ENCODE data around the gene MEDAG.
"Not testable (repeated sequence)": the region's sequence is repeated elsewhere in the genome, so short reads cannot be mapped to it uniquely, and the experiment has no call there.

MEDAG gene

DNA sequence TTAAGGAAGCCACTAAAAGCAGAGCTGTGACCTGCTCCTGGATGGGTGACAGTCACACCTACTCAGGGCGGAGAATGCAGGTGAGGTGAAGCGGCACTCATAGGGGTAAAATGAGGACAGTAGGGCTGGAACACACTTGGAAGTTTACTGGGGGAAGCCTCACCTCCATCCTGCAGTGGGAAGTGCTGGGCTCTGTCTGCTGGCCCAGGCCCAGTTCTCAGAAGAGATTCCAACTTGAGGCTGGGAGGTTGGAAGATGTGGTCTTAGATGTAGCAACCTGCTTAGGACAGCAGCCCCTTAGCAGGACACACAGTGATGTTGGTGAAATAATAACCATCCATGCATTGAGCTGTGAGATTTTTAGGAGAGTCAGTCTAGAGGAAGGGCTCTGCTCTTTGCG is 4.6 kb downstream of the MEDAG start:
- FAIRE-seq = no peak

DNA sequence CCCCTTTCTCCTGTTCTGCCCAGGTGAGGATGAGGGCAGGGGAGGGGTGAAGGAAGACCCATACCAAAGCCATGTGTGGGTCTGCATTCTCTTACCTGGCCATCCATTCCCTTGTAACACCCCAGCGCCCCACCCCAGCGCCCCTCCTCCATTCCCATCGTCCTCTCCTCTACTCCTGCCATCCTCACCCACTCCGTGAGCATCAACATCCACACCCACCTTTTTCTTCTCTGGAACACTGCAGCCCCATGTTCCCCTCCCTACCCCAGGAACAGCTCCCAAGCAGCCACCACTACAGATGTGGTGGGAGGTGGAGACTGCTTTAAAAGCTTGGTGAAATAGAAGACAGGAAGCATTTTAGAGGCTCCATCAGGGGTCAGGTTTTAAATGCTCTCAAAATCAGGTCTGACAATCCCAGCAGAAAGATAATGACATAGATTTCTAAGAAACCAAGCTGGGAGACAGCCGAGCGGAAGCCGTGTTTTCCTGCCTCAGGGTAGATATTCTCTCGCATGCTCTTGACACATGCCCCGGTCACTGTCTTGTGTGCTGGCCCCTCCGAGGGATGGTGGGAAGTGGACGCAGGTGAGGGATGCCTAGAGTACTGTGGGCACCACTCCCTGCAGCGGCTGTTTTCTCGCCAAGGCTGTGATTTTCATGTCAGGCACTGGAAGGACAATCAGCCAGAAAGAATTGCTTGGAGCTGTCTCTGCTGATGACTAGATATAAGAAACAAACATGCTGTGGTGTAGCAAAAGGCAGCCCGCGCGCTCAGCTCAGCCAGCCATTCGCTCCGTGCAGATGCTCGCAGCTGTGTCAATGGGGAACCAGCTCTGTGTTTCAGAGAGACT is 9.8 kb downstream of the MEDAG start:
- no peak for FAIRE-seq

DNA sequence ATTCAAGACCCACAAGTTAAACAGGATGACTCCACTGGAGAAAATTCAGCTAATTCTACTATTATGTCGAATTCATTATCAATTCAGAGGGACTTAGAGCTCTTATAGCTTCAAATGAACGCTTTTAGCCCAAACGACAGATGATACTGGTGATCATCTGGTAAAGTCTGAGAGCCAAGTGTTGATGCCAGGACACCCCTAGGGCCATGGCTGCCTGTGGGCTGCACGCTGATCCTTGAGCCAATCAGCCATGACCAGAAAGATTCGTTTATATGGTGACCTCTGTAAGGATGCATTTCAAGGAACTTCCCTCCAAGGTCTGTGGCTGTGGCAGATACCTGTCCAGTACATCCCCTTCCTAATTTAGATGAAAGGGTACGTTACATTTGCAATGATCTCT is 10.9 kb downstream of the MEDAG start:
- no peak for FAIRE-seq

DNA sequence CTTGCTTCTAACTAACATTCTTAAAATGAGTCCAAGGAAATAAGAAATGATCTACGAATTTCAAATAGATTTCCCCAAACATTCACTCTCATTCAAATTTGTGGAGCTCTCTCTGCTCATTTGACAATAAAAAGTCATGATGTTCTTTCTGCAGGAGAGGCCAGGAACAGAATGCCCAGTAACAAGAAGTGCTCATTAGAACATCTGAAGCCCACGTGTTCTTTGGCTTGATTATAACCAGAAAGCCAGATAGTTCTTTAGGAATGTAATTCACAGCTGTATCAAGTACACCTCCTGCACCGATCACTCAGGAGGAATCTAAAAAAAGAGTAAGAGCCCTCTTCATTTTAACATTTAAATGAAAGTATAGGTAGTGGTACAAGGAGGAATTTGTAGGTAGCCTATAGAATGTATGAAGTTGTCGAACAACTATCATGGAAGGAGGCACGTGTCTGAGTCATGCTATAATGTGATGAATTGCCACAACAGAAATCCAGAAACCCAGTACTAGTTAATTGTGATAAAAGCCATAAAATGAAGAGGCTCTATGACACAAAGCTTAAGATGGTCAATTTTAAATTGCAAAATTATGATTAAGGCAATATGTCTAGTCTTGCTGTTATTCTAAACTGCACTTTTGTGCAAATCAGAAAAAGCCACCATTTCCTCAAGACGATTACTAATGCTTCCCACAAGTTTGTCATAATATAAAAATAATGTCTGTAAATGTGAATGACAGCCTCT is 12.8 kb downstream of the MEDAG start:
- no peak for FAIRE-seq

DNA sequence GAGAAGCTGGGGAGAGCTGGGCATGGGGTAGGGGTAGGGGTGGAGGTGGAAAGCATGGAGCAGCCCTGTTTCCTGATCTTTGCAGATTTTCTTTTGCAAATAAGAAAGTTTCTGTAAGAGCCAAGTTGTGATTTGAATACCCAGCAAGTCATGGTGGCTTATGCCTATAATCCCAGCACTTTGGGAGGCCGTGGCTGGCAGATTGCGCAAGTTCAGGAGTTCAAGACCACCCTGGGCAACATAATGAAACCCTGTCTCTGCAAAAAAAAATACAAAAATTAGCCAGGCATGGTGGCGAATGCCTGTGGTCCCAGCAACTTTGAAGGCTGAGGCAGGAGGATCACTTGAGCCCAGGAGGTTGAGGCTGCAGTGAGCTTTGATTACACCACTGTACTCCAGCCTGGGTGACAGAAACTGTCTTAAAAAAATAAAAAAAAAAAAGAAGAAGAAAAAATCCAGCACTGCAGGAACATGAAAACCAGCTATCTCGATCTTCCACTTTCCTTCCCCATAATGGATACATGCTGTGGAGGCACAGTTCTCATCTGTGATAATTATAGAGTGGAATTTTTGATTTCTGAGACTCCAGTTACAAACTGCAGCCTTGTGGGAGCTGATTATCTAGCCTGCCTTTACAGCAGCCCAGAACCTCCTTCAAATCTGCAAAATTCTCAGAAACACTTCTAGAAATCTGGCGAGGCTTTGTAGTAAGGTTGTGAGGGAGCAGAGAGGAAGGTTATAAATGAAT is 14.3 kb downstream of the MEDAG start:
- FAIRE-seq = no peak

DNA sequence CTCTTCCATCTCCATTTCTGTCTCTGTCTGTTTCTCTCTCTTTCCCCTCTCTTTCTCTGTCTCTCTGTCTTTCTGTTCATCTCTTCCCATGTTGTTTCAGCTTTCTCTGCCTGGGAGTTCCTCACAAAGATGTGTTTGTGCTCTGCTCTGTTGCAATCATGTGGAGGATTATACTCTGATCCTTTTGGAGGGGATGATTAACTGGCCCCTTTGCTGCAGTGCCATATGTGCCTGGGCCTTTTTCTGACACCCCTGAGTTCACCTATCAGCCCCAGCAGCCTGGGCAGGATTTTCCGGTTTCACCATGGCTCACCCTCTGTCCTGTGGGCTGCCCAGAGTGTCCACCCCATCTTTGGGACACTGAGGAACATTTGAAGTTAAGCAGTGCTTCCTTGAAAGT is 17.3 kb downstream of the MEDAG start:
- FAIRE-seq = no peak

DNA sequence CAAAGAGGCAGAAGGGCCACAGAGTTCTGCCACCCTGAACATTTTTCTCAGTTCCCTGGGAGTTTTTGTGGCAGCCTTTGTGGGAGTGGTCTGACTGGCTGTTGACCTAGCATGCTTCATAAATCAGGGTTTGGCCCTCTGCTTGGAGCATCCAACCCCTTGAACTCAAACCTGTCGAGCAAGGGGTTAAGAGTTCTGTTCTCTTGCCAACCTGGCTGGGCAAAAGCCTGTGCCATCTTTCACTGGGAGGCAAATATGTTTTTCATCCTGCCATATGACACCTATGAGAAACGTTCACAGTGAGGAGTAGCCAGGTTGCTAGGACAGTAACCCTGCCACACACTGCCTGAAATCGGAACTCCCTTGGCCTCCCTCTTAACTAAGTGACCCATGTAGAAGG is 18.6 kb downstream of the MEDAG start:
- FAIRE-seq = no peak

DNA sequence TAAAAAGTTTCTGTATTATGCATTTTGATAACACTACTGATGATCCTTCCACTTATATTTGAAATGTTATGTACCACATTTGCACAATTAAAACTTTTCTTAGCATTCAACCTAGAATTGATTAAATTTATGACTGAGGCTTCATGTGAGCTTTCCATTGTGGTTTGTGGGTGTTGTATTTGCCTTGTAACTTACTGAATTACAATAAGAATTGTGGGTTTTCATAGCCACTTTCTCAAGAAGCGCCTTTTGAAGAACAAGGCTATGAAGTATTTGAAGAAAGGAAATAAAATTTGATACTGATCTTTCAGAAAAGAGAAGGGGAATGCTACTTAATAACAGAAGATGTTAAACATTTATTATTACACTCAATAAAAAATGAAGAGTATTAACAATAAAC is 19.4 kb downstream of the MEDAG start:
- FAIRE-seq = no peak

DNA sequence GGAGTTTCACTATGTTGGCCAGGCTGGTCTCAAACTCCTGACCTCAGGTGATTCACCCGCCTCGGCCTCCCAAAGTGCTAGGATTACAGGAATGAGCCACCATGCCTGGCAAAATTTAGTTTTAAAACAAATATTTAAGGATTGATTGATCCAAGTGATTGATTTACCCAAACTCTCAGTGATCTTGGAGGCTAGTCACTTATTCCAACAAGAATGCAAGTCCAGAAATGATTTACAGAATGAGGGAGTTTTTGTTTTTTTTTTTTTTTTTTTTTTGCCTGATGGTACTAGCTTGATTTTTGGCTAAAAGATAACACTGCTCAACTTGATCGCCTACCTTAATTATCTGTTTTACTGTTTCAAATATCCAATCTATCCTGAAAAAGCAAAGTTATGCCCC is 20.7 kb downstream of the MEDAG start:
- FAIRE-seq = no peak

DNA sequence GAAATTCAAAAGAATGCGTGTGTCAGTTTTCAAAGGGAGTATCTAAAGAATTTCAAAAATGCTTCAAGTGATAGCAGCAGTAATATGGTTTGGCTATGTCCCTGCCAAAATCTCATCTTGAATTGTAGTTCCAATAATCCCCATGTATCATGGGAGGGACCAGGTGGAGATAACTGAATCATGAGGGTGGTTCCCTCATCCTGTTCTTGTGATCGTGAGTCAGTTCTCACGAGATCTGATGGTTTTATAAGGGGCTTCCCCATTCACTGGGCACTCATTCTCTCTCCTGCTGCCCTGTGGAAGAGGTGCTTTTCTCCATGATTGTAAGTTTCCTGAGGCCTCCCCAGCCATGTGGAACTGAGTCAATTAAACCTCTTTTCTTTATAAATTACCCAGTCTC is 21.1 kb downstream of the MEDAG start:
- FAIRE-seq = not testable (repeated sequence)

DNA sequence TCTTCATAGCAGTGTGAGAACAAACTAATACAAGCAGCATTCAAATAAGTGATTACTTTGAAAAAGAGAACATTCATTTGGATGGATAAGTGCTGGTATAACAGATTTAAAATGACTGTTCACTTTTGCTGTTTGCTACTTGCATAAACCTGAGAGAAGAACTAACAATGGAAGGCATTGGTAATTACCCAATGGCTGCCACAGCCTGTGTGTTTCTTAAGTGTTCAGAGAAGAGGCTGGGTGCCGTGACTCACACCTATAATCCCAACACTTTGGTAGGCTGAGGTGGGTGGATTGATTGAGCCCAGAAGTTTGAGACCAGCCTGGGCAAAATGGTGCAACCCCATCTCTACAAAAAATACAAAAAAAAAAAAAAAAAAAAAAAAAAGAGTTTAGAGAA is 21.5 kb downstream of the MEDAG start:
- no peak for FAIRE-seq

DNA sequence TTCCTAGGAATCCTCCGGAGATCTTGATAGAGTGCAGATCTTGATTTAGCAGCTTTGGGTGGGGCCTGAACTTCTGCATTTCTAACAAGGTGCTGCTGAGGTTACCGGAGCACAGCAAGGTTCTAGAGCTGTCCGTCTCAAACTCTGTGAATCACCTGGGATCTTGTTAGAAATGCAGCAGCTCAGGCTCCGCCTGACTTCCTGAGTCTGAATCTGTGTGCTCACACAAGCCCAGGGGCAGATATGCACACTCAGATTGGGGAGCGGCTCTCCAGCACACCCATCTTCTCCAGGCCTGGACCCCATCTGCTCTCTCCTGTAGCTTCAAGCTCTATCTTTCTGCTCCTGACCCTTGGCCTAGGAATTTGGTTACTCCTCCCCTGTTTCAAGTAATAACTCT is 22.9 kb downstream of the MEDAG start:
- FAIRE-seq = no peak

DNA sequence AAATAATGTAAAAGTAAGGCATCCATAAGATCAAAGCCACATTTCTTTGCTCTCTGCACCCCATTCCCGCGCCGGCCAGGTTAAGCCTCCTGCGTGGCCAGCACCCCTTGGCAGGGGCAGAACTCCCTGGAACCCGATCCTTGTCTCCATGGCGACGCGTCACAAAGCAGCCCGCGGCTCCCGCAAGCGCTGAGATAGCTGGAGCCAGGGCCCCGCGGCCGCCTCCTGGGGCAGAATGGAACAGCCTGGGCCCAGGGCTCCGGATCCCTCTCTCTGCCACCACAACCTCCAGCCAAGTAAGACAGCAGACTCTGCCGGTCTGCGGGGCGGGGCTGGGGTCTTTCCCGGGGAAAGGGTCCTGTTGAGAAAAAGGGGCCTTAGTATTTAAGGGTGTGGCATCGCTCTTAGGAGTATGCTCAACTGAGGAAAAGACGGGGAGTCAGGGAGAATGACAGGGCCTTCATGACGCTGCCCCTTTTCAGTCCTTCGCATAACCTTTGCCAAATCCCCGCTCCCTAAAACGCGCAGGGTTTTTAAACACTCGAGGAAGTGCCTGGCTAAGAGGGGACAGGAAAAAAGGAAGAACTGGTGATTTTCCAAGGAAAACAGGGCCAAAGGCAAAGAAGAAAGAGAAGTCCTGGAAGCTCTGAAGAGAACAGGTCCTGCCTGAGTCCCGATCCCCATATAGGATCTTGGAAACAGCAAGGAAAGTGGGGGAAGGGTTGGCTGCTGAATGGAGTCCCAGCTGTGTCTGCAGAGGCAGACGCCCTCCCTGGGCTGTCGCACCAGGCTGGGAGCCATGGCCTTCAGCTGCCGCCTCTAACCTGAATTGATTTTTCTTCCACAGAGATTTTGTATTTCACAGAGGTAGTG is 26.6 kb downstream of the MEDAG start, which contains the start of gene TEX26:
TEX26 (plus strand) TSS at position 176 of the 873 bp plus-strand sequence; CDS start at position 236, 60 bp downstream.
- FAIRE-seq = no peak

DNA sequence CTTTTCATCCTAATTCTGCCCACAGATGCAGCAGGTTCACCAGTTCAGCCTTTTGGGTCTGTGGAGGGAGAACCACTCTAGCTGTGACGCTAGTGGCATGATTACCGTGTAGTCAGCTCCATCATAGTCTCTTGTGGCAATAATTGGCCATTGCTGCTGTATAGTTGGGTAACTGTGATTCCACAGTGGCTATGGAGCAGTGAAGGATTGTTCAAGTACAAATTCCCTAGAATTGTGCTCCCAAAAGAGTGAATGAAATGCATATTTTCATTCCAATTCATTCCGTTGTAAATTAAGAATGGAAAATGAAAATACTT is 27.2 kb downstream of the MEDAG start:
- no peak for FAIRE-seq

DNA sequence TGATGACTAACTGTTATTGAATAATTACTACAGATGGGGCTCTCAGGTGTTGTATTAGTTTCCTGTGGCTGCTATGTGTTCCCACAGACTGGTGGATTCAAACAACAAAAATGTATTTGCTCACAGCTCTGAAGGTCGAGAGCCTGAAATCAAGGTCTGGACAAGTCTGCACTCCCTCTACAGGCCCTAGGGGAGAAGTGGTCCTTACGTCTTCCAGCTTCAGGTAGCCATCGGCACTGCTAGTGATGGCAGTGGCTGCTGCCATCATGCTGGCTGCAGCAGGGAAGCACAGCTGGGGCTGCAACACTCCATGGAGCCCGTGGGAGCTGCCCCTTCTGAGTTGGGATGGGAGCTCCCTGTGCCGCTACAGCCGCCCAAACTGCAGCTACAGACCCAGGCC is 28.3 kb downstream of the MEDAG start:
- FAIRE-seq = no peak

DNA sequence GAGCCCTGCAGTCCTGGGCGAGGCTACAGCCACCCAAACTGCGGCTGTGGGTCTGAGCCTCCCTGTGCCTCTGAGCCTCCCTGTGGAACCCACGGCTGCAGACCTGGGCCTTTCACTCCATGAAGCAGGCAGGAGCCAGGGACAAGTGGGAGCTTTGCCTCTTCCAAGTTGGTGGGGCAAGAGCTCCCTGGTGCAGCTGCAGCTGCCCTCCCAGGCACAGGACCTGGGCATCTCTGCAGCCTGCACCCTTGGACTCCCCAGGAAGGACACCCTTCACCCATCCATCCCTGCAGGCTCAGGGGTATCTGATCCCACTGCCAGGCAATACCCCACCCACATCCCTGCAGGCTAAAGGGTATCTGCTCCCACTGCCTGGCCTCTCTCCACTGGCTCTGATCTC is 28.7 kb downstream of the MEDAG start:
- no peak for FAIRE-seq

DNA sequence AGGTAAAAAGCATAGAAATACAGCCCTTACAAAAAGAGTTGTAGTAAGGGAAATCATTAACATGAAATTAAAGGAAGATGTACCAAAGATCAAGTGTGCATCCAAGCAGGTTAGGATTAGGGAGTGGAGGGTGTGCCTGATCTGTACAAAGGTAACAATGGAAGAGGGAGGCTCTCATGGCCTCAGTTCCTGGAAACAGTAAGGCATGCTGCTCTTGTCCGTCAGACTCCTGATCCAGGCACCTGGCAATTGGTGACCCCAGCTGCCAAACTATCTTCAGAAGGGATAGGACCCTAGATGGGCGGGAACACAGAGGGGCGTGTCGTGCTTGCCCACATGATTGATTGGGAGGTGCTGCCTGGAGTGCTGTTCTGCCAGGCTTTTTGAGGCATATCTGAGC is 30.9 kb downstream of the MEDAG start:
- FAIRE-seq = no peak

DNA sequence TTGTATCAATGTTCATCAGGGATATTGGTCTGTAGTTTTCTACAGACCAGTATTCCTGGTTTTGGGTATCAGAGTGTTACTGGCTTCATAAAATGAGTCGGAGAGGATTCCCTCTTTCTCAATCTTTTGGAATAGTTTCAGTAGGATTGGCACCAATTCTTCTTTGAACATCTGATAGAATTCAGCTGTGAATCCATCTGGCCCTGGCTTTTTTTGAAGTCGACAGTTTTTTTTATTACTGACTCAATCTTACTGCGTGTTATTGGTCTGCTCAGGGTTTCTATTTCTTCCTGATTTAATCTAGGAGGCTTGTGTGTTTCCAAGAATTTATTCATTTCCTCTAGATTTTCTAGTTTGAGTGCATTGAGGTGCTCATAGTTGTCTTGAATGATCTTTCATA is 37.8 kb downstream of the MEDAG start:
- FAIRE-seq = no peak

DNA sequence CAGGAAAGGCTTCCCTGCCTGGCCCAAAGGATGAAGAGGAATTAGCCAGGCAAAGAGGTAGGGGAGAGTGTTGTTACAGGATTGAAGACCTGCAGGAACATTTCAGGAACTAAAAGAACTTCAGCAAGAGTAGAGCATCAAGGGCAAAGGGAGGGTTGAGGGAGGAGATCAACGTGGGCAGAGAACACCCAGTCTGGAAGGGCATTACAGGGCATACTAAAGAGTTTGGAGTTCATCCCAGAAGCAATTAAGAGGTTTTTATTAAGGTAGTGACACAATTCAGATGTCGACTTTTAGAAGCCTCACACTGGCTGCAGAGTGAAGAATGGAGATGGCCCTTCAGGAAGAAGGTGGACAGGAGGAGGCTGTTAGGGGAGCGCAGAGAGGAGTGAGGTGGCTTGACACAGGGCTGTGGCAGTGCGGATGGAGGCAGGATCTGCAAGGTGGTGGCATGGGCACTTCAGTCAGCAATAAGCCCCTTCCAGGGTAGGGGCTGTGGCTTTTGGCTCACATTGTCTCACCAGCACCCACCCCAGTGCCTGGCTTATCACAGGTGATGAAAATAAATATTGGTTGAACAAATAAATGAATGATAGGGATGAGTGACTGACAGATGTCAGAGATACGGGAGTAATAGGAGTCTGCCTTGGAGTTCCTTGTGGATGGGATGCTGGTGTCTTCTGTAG is 51.3 kb downstream of the MEDAG start:
- FAIRE-seq = no peak

DNA sequence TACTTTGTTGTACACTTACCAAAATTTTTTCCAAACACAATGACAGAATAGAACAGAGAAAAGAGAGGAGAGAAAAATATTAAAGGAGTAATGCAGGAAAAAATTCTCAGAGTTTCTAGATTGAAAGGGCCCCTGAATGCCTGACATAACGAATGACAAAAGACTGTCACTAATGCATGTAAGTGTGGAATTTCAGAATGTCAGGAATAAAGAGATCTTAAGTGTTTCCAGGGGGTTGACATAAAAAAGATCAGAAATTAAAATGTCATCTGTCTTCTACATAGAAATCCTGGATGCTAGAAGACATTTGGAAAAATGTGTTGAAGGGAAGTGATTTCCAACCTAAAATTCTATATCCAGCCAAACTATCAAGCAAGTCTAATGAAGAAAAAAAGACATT is 53.6 kb downstream of the MEDAG start:
- no peak for FAIRE-seq

DNA sequence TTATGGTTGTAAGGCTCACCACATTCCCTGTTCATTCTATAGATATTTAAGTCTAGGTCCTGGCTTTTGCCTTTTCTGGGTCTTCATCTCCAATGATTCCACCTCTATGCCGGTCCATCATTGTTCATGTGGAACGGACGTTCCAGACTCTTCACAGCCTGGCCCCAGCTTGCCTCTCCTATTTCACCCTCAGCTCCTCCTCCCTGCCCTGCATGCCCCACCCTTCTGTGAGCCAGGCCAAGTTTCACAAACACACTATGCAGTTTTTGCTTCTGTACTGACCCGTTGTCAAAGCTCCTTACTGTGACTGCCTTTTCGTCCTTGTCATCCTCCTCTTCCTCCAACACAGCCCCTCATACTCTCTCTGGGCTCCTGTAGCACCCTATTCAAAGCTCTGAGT is 57.7 kb downstream of the MEDAG start:
- no peak for FAIRE-seq

DNA sequence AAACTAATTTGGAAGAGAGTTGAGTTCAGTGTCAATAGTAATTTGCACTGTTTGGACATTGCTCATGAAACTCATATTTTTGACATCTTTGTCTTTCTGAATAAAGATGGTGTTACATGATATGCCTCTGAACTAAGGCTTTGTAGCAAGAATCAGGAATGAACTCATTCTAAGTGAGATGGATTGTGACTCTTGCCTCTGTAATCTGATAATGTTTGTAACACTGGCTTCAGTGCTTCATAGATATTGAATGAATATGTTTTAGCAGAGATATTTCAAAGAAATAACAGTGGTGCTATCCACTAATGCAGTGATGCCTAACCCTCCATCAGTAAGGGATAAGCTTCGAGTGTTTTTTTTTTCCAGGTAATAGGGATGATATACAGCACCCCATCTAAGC is 59.3 kb downstream of the MEDAG start:
- no peak for FAIRE-seq
